ENCODE results near the gene ANO8.

ANO8 gene

GRCh38 chr19:17323300-17323963 is 11.2 kb downstream of the ANO8 start:
- no peaks in the 10 kb centered on the region for H3K27me3 ChIP-seq (ENCODE audit: control insufficient read depth, insufficient read depth, low read length)
- no peak overlapping the region for H2AFZ ChIP-seq
- H3K27ac ChIP-seq, result no peak overlapping the region
- no peaks in the 10 kb centered on the region for H3K36me3 ChIP-seq (ENCODE audit: control insufficient read depth, insufficient read depth, low read length)
- no peak for TF ChIP-seq CTCF (IDR thresholded peaks at IDR 0.05)
- no peaks in the 10 kb centered on the region for H3K79me2 ChIP-seq
- H3K9ac ChIP-seq, result no peak overlapping the region
- H3K4me3 ChIP-seq (ENCODE audit: low read depth, low read length), result no peak overlapping the region
- no peaks in the 10 kb centered on the region for H3K9me3 ChIP-seq (ENCODE audit: control insufficient read depth, low read length)
- H3K4me2 ChIP-seq (ENCODE audit: low read length), result no peak overlapping the region
- no peaks in the 10 kb centered on the region for H3K4me1 ChIP-seq

GRCh38 chr19:17322854-17323253 is 11.8 kb downstream of the ANO8 start:
- no peak overlapping the region for H3K4me3 ChIP-seq (ENCODE audit: low read depth, low read length)
- H3K27ac ChIP-seq, result no peak overlapping the region
- H3K4me1 ChIP-seq, result no peaks in the 10 kb centered on the region
- no peak overlapping the region for H3K4me2 ChIP-seq (ENCODE audit: low read length)
- H3K79me2 ChIP-seq, result no peaks in the 10 kb centered on the region
- no peaks in the 10 kb centered on the region for H3K36me3 ChIP-seq (ENCODE audit: control insufficient read depth, insufficient read depth, low read length)
- no peak overlapping the region for H2AFZ ChIP-seq
- H3K9ac ChIP-seq, result no peak overlapping the region
- no peak for TF ChIP-seq CTCF (IDR thresholded peaks at IDR 0.05)
- no peaks in the 10 kb centered on the region for H3K9me3 ChIP-seq (ENCODE audit: control insufficient read depth, low read length)
- no peaks in the 10 kb centered on the region for H3K27me3 ChIP-seq (ENCODE audit: control insufficient read depth, insufficient read depth, low read length)

- H3K79me2 ChIP-seq, result no peaks in the 10 kb centered on the region
- H3K9me3 ChIP-seq (ENCODE audit: control insufficient read depth, low read length), result no peaks in the 10 kb centered on the region
- H3K36me3 ChIP-seq (ENCODE audit: control insufficient read depth, insufficient read depth, low read length), result no peaks in the 10 kb centered on the region
- H3K4me3 ChIP-seq (ENCODE audit: low read depth, low read length), result no peak overlapping the region
- H2AFZ ChIP-seq, result no peak overlapping the region
- H3K4me1 ChIP-seq, result no peaks in the 10 kb centered on the region
- H3K27ac ChIP-seq, result no peak overlapping the region
- H3K9ac ChIP-seq, result no peak overlapping the region
- no peak overlapping the region for H3K4me2 ChIP-seq (ENCODE audit: low read length)
- H3K27me3 ChIP-seq (ENCODE audit: control insufficient read depth, insufficient read depth, low read length), result no peaks in the 10 kb centered on the region
- no peak for TF ChIP-seq CTCF (IDR thresholded peaks at IDR 0.05)
Measured at GRCh38 chr19:17321655-17322489, 12.8 kb downstream of the ANO8 start.

GRCh38 chr19:17320435-17320834 is 14.2 kb downstream of the ANO8 start:
- Histone ChIP-seq H3K4me2 (ENCODE audit: low read length) (no peak overlapping the region), H3K9ac (no peak overlapping the region), H3K79me2 (no peaks in the 10 kb centered on the region), H3K9me3 (ENCODE audit: control insufficient read depth, low read length) (no peaks in the 10 kb centered on the region), H2AFZ (no peak overlapping the region), H3K27ac (no peak overlapping the region), H3K27me3 (ENCODE audit: control insufficient read depth, insufficient read depth, low read length) (no peaks in the 10 kb centered on the region), H3K4me3 (ENCODE audit: low read depth, low read length) (no peak overlapping the region), H3K4me1 (no peaks in the 10 kb centered on the region), H3K36me3 (ENCODE audit: control insufficient read depth, insufficient read depth, low read length) (no peaks in the 10 kb centered on the region)
- TF ChIP-seq CTCF (IDR thresholded peaks at IDR 0.05), result no peak

Measured in parathyroid adenoma (tissue), 2 donors.